ENCODE results near the gene KRT74.
A peak's percentile ranks its signal among the peaks of the same experiment; 100 is the strongest.

The KRT74 gene

DNA sequence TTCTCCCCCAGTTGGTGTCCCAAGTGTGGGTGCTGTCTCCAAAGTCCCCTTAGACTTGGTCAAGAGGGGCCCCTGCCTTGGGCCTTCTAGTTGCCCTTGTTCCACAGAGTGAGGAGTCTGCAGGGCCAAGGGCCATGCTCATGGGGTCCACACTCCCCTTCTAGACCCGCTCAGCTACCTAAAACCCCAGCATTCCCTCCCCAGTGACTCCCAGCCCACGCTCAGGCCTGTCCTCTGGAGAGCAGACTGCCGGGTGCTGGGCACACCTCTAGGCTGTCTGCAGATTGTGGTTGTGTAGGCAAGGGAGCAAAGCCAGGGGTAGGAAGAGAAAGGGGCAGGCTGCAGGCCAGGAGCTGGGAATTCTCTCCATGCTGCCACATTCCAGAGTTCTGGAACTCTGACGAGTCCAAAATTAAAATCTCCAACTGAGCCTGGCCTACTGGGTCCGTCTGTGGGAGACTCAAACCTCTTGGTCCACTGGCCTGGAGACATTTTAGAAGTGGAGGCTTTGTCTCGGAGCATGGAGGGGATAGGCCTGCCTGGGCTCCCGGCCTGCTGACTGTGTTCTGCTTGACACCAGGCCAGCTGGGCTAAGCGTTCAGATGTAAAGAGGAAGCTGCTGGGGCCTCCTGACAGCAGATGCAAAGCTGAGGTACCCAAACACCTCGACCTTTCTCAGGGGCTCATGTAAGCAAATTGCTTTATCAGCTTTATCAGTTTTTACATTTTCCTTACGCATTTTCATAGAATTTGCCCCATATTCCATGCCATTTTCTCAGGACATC is 39.8 kb downstream of the KRT74 start:
- DNase-seq, result no peak

DNA sequence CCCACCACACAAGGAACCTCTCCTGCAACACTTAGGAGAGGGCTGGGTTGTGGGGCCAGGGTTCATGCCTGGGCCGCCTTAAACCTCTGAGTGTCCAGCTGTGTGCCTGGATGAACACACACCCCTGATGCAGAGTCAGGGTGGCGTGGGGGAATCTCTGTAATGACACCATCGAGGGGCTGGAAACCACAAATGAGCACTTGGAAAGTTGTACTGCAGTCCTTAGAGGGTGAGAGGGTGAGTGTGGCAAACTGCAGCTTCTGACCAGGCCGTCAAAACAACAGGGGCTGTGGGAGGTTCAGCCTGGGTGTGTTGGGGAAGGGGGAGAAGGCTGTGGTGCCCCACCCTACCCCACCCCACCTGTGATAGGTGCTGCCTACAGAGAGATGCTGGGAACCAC is 41.0 kb downstream of the KRT74 start:
- no peak for DNase-seq

DNA sequence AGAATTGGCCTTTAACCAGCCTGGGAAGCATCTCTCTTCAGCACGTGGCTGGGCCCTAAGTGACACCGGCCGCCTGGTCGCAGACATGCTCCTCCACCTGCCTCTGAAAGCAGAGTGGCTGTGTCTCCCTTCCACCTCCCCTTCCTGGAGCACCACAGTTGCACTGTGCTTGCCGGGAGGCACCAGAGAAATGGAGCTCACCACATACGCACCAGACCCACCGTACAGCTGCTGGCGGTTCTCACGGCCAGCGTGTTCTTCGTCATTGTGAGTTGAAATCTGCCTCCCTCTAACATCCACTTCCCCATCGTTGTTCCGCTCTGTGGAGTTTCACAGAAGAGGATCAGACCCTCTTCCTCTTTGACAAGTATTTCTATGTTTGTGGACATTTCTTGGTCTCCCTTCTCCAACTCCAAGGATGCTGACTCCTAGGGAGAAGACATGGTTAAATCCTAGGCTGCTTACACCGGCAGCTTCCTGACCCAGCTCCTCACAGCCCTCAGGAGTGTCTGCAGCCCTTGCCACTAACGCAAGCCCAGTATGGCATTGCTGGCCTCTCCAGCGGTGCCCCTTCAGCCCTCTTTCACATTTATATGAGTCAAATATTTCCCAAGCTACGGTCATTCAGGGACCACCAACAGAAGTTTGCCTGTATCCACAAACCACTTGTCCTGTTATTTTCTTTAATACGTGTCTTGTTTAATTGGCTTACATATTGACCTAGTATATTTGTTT is 41.9 kb downstream of the KRT74 start:
- no peak for DNase-seq

DNA sequence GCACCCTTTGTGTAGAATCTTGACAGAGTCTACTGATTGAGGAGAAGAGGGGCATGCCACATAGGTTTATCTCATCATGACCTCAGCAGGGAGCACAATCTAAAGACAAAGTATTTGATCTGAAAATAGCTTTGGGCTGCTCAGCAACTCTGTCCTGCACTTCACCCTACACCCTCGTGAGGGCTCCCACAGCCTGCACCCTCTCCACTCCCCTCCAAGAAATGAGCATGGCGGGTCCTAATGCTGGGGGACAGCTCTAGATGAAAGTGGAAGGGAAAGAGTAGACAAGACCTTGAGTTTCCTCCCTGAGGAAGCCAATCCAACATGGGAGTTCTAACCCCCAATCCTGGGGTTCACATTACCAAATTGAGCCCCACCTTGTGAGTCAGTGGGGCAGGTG is 42.7 kb downstream of the KRT74 start:
- DNase-seq, result no peak

DNA sequence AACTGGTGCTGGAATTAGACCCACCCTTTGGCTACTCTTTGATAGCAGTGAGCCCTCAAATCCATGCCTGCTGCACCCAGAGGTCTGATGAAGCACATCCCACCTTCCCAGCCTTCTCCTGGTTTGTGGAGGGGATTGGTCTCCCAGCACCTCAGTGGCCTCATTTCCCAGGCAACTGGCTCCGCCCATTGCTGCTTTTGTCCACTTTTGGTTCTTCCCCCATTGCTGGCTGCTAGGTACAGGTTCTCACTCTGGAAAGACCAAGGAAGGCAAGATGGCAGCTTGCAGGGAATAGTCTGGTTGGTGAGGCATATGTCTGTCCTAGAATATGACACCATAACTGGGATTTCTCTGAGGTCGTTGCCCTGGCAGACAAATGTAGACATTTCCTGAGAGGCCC is 43.3 kb downstream of the KRT74 start:
- no peak for DNase-seq

DNA sequence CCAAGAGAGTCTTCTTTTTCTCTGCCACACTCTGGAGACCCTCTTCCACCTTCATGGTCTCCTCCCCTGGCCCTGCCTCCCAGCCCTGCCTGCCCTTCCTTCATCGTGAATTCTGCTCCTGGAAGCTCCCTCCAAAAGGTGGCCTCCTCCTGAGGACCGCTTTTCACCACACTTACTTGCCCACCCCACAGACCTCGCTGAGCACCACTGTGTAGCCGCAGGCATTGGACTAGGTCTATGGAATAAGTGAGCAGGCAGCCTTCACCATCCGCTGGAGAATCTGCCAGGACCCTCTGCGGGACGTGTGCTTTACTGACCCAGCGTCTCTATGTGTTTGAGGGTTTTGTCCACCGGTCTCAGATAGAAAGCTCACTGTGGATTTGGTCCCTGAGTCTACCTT is 43.8 kb downstream of the KRT74 start:
- no peak for DNase-seq

DNA sequence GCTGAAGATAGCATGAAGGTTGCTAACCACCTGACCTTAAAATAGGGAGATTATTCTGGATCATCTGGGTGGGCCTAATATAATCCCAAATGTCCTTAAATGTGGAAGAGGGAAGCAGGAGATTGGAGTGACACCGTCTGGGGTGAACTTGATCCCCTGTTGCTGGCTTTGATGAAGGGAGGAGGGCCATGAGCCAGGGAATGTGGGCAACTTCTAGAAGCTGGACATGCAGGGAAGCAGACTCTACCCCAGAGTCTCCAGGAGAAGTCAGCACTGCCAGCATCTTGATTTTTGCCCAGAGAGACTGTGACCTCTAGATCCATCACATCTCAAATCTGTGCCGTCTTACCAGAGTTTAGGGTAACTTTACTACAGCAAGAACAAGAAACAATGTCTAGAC is 44.2 kb downstream of the KRT74 start:
- no peak for DNase-seq

DNA sequence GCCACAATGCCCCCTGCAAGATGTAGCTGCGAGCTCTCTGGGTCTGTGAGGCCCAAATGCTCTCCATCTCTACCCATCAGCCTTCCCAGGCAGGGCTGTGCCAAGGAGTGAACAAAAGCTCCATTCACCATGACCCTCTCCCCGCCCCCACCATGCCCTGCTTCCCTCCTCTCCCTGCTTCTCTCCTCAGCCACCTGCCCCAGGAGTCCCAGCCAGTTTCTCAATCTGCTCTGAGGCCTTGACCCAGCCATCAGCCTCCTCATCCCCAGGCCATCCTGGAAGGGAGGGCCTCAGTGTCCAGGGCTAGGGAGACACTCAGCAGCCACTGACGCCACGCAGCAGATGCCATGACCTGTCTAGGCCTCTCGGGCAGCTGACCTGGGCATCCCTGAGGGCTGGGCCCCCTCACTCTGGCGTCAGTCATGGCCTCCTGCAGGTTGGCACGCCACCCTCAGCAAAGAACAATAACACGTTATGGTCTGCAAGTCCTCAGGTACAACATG is 45.0 kb downstream of the KRT74 start:
- no peak for DNase-seq

DNA sequence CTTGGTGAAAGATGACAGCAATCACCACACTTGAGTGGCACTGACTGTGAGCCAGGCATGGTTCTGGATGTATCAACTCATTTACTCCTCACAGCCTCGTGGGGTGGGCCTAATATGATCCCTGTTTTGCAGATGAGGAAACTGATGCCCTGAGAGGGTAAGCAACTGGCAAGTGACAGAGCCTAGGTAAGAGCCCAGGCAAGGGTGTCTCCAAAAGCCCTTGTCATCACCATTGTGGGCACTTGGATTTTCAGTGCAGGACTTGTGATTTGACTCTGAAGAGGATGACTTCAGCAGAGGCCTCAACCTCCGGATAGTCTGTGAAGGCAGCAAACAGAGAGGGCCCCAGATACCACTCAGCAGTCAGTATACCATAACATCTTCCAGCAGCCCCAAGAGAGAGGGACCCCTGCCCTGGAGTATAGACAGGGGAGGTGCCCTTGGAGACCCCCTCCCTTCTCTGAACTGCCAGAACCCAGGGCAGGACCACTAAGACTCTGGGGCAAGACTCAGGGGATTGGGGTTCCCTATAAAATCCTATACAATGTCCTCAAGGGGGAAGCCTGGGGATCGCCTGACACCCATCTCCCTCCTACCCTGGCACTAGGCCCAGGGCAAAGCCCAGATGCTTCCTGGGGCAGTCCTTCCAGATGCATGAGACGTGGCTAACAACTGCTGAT is 46.4 kb downstream of the KRT74 start:
- DNase-seq, result no peak

DNA sequence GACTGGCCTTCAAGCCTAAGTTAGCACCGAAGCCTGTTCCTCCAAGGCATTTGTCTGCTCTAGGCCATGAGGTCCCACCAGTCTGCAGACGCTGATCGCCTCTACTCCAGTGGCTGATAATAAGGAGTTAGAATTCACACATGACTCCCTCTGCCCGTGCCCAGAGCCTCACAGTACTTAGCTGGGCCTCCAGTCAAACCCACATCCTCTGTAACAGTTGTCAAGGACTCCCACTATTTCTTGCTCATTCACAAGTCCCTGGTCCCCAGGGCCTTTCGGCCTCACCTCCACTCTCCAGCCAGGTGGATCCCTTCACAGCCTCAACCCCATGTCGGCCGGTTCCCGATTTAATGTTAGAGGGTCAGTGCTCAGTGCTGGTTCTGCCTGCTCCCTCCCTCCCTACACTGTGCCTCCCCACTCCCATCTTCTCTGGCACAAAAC is 47.1 kb downstream of the KRT74 start:
- no peak for DNase-seq

DNA sequence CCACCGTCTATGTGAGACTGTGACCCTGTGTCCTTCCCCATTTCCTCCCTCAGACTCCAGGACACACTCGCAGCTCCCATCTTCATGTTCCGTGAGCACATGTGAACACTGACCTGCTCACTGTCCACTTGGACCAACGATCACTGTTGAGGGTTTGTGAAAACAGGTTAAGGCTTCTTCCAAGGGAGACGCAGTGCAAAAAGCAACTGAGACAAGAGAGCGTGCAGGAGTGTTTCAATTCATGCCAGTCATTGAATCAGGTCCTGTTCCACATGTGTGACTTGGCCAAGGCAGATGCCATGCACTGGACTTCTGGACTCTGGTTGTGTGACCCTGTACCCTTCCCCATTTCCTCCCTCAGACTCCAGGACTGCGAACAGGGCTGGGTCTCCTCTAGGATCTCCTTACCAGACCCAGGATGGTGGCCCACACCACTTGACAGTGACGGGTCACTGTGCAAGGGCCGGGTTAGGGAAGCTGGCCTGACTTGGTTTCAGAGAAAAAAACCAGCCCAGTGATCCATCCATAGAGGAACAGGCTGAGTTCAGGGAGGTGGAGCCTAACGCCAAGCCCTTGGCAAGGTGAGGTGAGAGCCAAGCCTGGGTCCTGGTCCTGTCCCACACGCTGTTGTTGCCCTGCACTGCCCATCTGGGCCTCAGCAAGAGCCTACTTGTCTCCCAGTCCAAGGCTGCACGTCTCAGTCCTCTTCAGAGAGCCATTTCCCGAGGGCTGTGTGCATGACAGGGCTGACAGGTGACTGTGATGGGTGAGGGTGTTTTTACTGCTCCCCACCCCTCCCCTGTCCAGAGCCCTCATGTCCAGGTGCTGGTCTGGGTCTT is 47.8 kb downstream of the KRT74 start:
- DNase-seq, result no peak

DNA sequence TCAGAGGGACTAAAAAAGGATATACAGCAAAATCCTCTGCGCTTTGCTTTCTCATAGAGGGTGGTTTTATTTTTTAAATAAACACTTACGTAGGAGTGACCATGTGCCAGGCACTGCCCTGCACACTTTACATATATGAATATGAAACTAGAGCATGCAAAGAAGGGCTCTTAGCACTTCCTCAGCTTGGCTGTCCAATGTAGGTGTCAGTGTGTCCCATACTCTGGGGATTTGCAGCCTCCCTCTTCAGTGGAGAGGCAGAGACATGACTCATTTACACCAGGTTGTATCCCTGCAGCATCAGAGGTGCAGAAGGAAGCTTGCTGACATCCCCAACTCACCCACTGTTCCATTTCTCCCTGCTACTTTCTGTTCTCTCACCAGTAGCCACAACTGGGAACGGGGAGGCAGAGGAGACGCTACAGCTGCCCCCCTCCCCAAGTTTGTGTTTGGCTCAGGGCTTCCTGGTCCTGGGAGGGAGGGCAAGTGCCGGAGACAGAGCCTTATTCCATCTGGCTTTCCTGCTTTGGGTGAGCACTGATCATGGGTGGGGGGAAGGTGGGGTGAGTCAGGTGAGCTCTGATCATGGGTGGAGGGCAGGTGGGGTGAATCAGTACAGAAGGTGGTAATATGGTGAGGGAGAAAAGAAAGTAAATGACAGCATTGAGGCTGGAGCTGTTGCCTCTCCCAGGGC is 48.6 kb downstream of the KRT74 start:
- no peak for DNase-seq

DNA sequence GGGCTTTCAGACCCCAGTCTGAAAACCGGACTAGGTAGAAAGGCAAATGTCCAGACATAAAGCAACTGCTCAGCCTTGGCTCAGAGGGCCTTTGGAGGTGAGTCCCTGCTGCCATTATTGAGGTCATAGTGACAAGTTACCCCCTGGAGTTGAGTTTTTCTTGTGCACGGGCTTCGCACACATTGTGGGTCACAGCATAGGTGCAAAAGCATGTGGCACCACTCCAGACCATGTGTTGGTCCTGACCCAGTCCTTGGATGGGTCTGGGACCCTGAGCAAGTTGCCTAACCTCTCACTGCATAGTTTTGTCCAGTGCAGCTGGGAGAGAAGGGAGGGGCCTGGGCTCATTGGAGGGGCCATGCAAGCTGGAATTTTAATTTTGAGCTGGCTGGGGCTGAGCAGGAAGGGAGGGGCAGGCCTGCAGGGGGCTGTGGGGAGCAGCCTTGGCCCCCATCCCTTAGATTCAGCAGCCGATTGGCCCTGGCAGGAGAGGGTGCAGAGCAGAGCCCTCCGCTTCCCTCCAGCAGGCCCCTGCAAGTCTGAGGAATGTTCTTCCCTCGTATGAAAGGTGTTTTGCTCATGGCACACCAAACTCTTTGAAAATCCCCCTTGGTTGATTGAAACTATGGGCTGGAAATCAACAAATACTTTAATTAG is 49.3 kb downstream of the KRT74 start:
- DNase-seq, result no peak

DNA sequence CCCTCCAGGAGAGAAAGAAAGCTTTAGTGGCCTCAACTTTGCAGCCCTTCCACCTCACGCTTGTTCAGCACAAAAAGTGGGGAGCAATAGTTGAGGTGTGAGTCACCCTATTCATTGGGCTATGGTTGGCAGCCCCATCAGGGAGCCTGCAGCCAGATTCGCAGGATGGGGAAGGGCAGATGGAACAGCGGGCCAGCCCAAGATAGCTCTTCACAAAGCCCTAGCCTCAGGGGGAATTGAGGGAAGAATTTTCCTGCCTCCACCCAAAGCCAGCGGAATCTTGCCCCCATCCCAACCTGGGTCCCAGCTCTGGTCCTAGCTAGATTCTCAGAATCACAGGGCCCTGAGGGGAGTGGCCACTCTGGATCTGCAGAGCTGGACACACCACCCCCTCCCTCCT is 49.8 kb downstream of the KRT74 start:
- DNase-seq, result no peak

DNA sequence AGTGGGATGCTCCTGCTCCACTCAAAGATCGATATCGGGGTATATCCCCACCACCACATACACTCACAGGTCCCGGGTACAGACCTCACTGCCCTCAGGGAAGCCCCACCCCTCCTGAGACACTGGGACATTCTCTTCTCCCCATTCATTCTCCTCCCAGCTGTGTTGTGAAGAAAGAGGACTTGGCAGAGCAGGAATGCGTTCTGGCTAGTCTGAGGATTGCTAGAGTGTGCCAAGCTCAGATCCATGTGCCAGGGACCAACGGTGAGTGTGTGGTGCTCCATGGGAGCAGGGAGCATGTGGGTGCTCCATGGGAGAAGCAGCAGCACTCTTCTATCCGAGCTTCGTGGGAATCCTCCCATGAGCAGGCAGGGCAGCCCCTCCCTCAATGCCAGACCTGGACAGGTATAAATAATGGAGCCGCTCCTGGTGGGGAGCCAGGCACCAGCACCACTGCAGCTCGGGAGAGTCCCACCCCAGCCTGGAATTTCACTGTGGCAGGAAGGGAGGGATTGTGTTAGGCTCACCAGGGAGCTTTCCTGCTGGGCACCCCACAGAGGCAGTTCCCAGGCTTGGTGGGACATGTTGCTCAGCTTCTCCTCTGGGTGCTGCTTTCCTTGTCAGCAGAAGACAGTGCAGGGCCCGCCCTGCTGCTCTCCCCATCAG is 51.2 kb downstream of the KRT74 start:
- peak; percentile 31 for DNase-seq

DNA sequence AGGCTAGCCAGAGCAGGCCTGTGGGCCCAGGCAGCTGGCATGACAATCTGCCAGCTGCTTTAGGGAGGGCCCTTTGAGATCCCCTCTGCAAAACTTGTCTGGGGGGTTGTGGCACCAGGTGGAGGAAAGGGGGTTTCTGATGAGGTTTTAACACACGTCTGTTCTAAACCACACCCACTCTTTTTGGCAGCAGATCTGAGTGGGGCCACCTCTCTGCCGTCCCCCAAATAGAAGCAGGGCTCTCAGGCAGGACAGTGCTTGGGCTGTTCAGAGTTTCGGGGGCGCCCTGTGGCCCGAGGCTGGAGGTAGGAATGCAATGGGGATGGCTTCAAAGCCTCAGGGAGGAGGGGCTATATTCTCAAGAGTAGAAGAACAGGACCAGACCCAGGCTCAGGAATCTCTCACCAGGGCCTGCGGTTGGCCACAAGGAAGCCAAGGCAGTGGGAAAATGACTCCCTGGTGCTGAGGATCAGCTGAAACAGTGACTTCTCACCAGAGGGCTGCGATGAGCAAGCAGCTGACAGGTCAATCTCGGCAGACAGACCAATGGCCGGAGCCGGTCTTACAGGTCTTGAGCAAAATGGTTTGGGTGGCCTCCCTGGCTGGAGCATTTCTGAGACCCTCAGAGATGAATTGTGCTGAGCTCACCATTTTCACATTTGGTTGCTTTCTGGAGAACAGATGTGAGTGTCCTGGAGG is 51.9 kb downstream of the KRT74 start:
- no peak for DNase-seq

DNA sequence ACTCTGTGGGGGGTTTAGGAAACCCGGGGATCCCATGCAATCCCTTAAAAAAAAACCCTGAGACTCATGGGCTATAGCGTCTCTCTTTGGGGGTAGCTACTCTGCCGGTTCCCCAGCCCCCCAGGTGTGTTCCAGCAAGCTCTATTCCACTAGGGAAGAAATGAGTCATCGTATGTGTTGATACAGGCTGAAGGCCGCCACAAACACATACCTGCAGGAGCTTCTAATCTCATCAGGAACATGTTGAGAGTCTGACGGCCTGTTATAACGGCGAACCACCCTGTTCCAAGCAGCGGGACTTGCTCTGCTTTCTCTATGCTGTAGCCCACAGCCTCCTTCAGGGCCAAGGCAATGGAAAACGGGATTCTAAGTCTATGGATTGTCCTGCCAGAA is 52.5 kb downstream of the KRT74 start:
- no peak for DNase-seq

DNA sequence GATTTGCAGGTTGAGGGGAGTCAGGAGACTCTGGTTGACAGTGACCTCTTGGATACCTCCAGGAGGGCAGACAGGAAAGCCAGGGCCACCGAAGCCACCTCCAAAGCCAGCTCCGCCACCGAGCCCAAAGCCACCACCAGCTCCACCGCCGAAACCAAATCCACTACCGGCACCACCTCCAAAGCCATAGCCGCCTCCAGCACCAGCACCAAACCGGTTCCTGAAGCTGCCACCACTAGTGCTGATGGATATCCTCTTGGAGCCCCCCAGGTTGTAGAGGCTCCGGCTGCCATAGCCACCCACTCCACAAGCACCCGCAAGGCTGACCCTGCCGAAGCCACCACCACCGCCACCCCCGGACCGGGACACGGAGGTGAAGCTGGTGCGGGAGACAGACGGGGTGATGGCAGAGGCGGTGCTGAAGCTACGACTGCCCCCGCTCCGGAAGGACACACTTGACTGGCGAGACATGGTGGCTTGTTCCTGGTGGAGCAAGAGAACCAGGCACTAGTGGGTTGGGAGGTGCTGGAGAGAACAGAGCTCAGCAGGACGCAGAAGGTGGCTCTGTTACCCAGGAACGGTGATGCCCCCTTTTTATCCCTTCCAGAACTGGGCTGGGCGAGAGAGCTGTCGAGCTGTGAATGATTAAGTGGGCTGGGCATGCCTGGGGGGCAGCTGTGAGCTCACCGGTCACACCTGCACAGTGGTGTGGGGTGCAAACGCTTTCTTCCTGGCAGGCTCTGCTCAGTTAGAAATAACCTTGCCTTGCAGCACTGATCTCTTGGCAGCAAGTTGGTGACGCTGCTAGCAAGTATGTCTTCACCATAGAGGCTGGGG is 53.6 kb downstream of the KRT74 start, which contains the start of gene KRT5:
Gene KRT5 (minus strand): TSS at position 569 of the 837 bp plus-strand sequence. CDS start 98 bp downstream, at position 471.
- DNase-seq, result no peak

DNA sequence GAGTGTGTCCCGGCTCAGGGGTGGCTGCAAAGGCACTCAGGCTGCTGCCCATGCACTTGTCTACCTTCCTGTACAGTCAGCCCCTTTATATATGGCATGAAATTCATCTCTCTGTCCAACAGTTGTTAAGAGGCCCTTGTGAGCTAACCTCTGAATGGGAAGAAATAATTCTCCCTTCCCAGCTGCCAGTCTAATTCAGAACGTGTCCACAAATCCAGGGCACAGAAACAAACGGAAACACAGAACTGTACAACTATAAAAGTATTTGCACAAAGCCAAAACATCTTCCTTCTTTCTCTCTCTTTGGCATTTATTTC is 54.3 kb downstream of the KRT74 start:
- DNase-seq, result no peak
